Endothelial cell of umbilical vein (primary cell): ENCODE measurements around the gene CINP. TPM values are rescaled to one million over a fixed set of nuclear protein-coding genes. Genes with fewer than 3 reads are reported as not detected.

ENCODE experiments used
- Bru-seq: library from RNA; stranded (reverse); fragments of 400-500 nt; gene quantifications from one replicate; lab custom pipeline; 2021; lab: Mats Ljungman, UMichigan
- BruChase-seq, 2 experiments: library from RNA; stranded (reverse); fragments of 400-500 nt; gene quantifications; one replicate each; lab custom pipeline; 2021; lab: Mats Ljungman, UMichigan
- BruUV-seq: library from RNA; stranded (reverse); fragments of 400-500 nt; replicated peaks from 2 replicates; lab custom pipeline; 2021; lab: Mats Ljungman, UMichigan
- CTCF ChIA-PET: fragments of 300-600, 350-600 bp; sonication (Branson Sonifier 250); formaldehyde crosslinking; loops from one replicate; lab custom pipeline; 2021; ENCODE audit warnings: antibody characterized with exemption, inconsistent platforms; lab: Charles Lee
- POLR2A ChIA-PET: fragments of 300-600, 350-600 bp; sonication (Branson Sonifier 250); formaldehyde crosslinking; loops from one replicate; lab custom pipeline; 2021; ENCODE audit warnings: antibody characterized with exemption, inconsistent platforms; lab: Charles Lee
- DNase-seq: peaks from one replicate; pipeline ENCODE4 v3.0.0-alpha.2; 2011; ENCODE audit warnings: low read depth, low spot score
- FAIRE-seq: peaks from 2 replicates; lab custom pipeline; 2011; peaks lifted over from hg19 to GRCh38; lab: Jason Lieb, UNC
- H2AFZ ChIP-seq: 2 replicates; pipeline ENCODE4 v1.6.0; 2012; ENCODE audit warnings: low read depth, low read length, control low read depth, inconsistent platforms
- H3K27ac ChIP-seq: 2 replicates; pipeline ENCODE4 v1.5.1; 2011; ENCODE audit warnings: low read depth, mild to moderate bottlenecking, control low read depth, low read length, moderate library complexity; ENCODE audit not compliant: insufficient read depth
- H3K27me3 ChIP-seq, 2 experiments: 2 replicates each; pipeline versions ENCODE4 v1.6.0 to v1.6.1; 2011; ENCODE audit warnings: low read length in 2 of 2, mixed read lengths in 1 of 2; ENCODE audit not compliant: control insufficient read depth in 2 of 2, insufficient read depth in 2 of 2
- H3K36me3 ChIP-seq, 2 experiments: 2 replicates in 1 of 2; 3 replicates in 1 of 2; pipeline ENCODE4 v1.5.1; 2011; ENCODE audit warnings: low read length in 2 of 2, mild to moderate bottlenecking in 1 of 2, moderate library complexity in 1 of 2; ENCODE audit not compliant: control insufficient read depth in 2 of 2, insufficient read depth in 2 of 2; ENCODE audit errors: extremely low read depth in 1 of 2
- H3K4me1 ChIP-seq: 3 replicates; pipeline ENCODE4 v1.5.1; 2011; ENCODE audit warnings: mild to moderate bottlenecking, low read length; ENCODE audit not compliant: control insufficient read depth, insufficient read depth; ENCODE audit errors: extremely low read depth
- H3K4me2 ChIP-seq: 2 replicates; pipeline ENCODE4 v1.6.1; 2011; ENCODE audit warnings: low read length, control low read depth, mixed read lengths; ENCODE audit not compliant: insufficient read depth
- H3K4me3 ChIP-seq, 3 experiments: fragments of 200-600 bp in 1 of 3; sonication (generic), shearing (Covaris generic) in 1 of 3; replicated peaks in 1 of 3; 2 replicates each; pipeline ENCODE4 v1.5.1; 2011 to 2016; ENCODE audit warnings: control low read depth in 3 of 3, low read length in 3 of 3, mild to moderate bottlenecking in 2 of 3, inconsistent platforms in 1 of 3, low read depth in 1 of 3, moderate library complexity in 1 of 3; ENCODE audit not compliant: insufficient read depth in 1 of 3
- H3K79me2 ChIP-seq: 2 replicates; pipeline ENCODE4 v1.6.0; 2012; ENCODE audit warnings: low read length, inconsistent platforms; ENCODE audit not compliant: control insufficient read depth, insufficient read depth
- H3K9ac ChIP-seq: replicated peaks from 2 replicates; pipeline ENCODE3; 2011; ENCODE audit warnings: low read length, control low read depth; ENCODE audit not compliant: insufficient read depth; ENCODE audit errors: extremely low read depth
- H3K9me1 ChIP-seq: replicated peaks from 3 replicates; pipeline ENCODE4 v1.6.0; 2011; ENCODE audit warnings: mild to moderate bottlenecking, low read length; ENCODE audit not compliant: control insufficient read depth, insufficient read depth; ENCODE audit errors: extremely low read depth
- H3K9me3 ChIP-seq: replicated peaks from 2 replicates; pipeline ENCODE4 v1.5.1; 2012; ENCODE audit warnings: low read length, inconsistent platforms; ENCODE audit not compliant: control insufficient read depth, insufficient read depth
- H4K20me1 ChIP-seq: replicated peaks from 2 replicates; pipeline ENCODE3; 2011; ENCODE audit warnings: mild to moderate bottlenecking, low read length; ENCODE audit not compliant: control insufficient read depth, insufficient read depth; ENCODE audit errors: extremely low read depth
- GATA2 ChIP-seq: IDR thresholded peaks from 2 replicates; pipeline ENCODE4 v1.7.0; 2011; ENCODE audit warnings: low read depth, mild to moderate bottlenecking, moderate library complexity, mixed read lengths, low read length; ENCODE audit not compliant: insufficient read length, insufficient read depth
- MAX ChIP-seq: IDR thresholded peaks from 2 replicates; pipeline ENCODE4 v1.6.1; 2011; ENCODE audit not compliant: insufficient read depth, insufficient read length
- POLR2A ChIP-seq: IDR thresholded peaks from 2 replicates; pipeline ENCODE4 v1.6.1; 2012; ENCODE audit warnings: low read depth, mild to moderate bottlenecking, control low read depth, low read length
- POLR2AphosphoS5 ChIP-seq: IDR thresholded peaks from 2 replicates; pipeline ENCODE4 v1.6.1; 2012; ENCODE audit warnings: low read depth, mild to moderate bottlenecking, control low read depth, low read length, moderate library complexity; ENCODE audit not compliant: insufficient read depth
- dilution Hi-C: fragments of 300-500 bp; cut with MboI; formaldehyde crosslinking; loops from one replicate; pipeline ENCODE4 v1.15.0; 2019; ENCODE audit warnings: low sequenced_read_pairs; ENCODE audit not compliant: extremely low pct_ligation_motif_present
- intact Hi-C: fragments of 100-400 bp; cut with micrococcal nuclease; formaldehyde crosslinking; loops from one replicate; pipeline ENCODE4 v1.10.0; 2022
- long read RNA-seq: library from polyadenylated mRNA; stranded (forward); transcript quantifications from one replicate; pipeline ENCODE4 v2.0.0, GENCODE V29; 2021
- polyA minus RNA-seq, 3 experiments: library from RNA; depleted of rRNA, polyadenylated mRNA; stranded (reverse); fragments of >200 nt; gene quantifications; 1 replicate in 1 of 3; 2 replicates in 2 of 3; pipeline ENCODE4 v1.2.3, GENCODE V29; 2011
- polyA plus RNA-seq, 4 experiments: library from polyadenylated mRNA; depleted of rRNA in 3 of 4; stranded (reverse) in 3 of 4; unstranded in 1 of 4; fragments of >200 nt; gene quantifications; 2 replicates each; pipeline versions ENCODE4 v1.2.1 to v1.2.3, GENCODE V29; 2011 to 2012; ENCODE audit warnings: missing spikeins in 1 of 4
- total RNA-seq: library from RNA; stranded (reverse); gene quantifications from 2 replicates; pipeline ENCODE4 v1.2.3, GENCODE V29; 2021

The CINP gene
- total RNA-seq (42.1 and 44.0 TPM in 2 replicates), polyA plus RNA-seq (73.3 and 79.1 TPM in 2 replicates), polyA minus RNA-seq (23.1 and 35.2 TPM in 2 replicates), Bru-seq, nascent RNA (percentile 63 among the genes with signal in this experiment), BruChase-seq, experiment 1, labeled RNA remaining after a 6-hour chase (percentile 62 among the genes with signal in this experiment), BruChase-seq, experiment 2, labeled RNA remaining after a 2-hour chase (percentile 51 among the genes with signal in this experiment)
- 54.9 and 58.6 TPM in 2 replicates for polyA plus RNA-seq (2011; cell fraction: cytosol; rRNA removed)
- 22.6 and 23.5 TPM in 2 replicates for polyA plus RNA-seq (2011; cell fraction: nucleus; rRNA removed)
- polyA plus RNA-seq (2012), result 36.6 and 48.0 TPM in 2 replicates
- polyA minus RNA-seq (2011; cell fraction: cytosol; rRNA and poly(A)+ RNA removed), result 29.0 TPM
- 8.7 and 16.1 TPM in 2 replicates for polyA minus RNA-seq (2011; cell fraction: nucleus; rRNA and poly(A)+ RNA removed)
- long read RNA-seq, full-length matches to known transcripts, result 92 of 100 reads
- long read RNA-seq, partial matches to known transcripts, result 2 of 100 reads
- long read RNA-seq, other reads (novel, unspliced or antisense), result 6 of 100 reads

GRCh38 chr14:102362545-102363181 lies at the start of gene CINP, which contains the start of gene TECPR2:
Gene CINP, minus strand, starts transcription at chr14:102362890. Its CDS starts 39 bp downstream, at chr14:102362851.
Gene TECPR2, plus strand, starts transcription at chr14:102362941. Its CDS starts 13,781 bp downstream, at chr14:102376722.
- Histone ChIP-seq H3K4me3 (peak within 1 kb of the TSS; percentile 71 to 94 (median 94)), H3K9ac (peak within 1 kb of the TSS; percentile 93), H3K36me3 (no peaks in the 10 kb centered on the region), H3K9me1 (no peaks in the 10 kb centered on the region), H3K79me2 (peaks cover 18% of the 10 kb centered on the region), H3K4me2 (peak within 1 kb of the TSS; percentile 92), H3K9me3 (no peaks in the 10 kb centered on the region), H3K27ac (peak within 1 kb of the TSS; percentile 78), H3K27me3 (no peaks in the 10 kb centered on the region), H3K4me1 (peaks cover 17% of the 10 kb centered on the region), H4K20me1 (no peaks in the 10 kb centered on the region), H2AFZ (peak within 1 kb of the TSS; percentile 97)
- peak; percentile 87 for FAIRE-seq
- no TSS peak for BruUV-seq
- dilution Hi-C loops (no loop called here), intact Hi-C loops (loop anchor here (1.0 to 10.0 kb wide), 3 partner anchors 11 to 142 kb away; partner anchors contain the start of gene ANKRD9)
- no peak for TF ChIP-seq GATA2
- peak; percentile 93 for TF ChIP-seq POLR2AphosphoS5
- peak; percentile 33 for TF ChIP-seq MAX
- peak; percentile 95 for TF ChIP-seq POLR2A
- POLR2A ChIA-PET, result interaction anchor here (0.5 kb wide), 1 partner anchor 250 kb away, joined by 3 read pairs; no protein-coding TSS in a partner anchor
- peak; percentile 95 for DNase-seq
- CTCF ChIA-PET, result interaction anchor here (0.6 to 1.8 kb wide), 4 partner anchors 9 to 76 kb away, joined by 3 to 4 read pairs (median 4); no protein-coding TSS in a partner anchor
